GM12874 (cell line): ENCODE results near the gene TBC1D2B.

ENCODE experiments used
- TF ChIP-seq, protein P1 (sequence below): IDR thresholded peaks from 2 replicates; pipeline ENCODE4 v1.5.1; 2011; ENCODE audit warnings: low read depth, mild to moderate bottlenecking, control low read depth, low read length, moderate library complexity; ENCODE audit not compliant: insufficient read depth

The TBC1D2B gene

DNA sequence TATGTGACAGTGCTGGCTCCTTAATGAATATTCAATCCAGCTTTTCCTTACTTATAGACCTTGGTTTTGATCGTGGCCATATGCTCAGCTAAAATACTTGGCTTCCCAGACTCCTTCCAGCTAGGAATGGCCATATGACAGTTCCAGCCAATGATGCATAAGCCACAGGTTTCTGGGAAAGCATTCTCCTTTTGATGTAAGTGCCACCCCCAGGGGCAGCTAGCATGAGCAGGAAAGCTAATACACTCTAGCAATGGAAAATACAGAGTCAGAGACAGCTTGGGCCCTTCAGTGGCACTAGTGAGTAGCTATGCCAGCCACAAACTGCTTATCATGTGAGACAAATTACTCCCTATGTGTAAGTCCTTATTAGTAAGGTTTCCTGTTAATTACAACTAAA, 26.7 kb downstream of the TBC1D2B start:
- TF ChIP-seq, protein P1, sequence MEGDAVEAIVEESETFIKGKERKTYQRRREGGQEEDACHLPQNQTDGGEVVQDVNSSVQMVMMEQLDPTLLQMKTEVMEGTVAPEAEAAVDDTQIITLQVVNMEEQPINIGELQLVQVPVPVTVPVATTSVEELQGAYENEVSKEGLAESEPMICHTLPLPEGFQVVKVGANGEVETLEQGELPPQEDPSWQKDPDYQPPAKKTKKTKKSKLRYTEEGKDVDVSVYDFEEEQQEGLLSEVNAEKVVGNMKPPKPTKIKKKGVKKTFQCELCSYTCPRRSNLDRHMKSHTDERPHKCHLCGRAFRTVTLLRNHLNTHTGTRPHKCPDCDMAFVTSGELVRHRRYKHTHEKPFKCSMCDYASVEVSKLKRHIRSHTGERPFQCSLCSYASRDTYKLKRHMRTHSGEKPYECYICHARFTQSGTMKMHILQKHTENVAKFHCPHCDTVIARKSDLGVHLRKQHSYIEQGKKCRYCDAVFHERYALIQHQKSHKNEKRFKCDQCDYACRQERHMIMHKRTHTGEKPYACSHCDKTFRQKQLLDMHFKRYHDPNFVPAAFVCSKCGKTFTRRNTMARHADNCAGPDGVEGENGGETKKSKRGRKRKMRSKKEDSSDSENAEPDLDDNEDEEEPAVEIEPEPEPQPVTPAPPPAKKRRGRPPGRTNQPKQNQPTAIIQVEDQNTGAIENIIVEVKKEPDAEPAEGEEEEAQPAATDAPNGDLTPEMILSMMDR: no peak

DNA sequence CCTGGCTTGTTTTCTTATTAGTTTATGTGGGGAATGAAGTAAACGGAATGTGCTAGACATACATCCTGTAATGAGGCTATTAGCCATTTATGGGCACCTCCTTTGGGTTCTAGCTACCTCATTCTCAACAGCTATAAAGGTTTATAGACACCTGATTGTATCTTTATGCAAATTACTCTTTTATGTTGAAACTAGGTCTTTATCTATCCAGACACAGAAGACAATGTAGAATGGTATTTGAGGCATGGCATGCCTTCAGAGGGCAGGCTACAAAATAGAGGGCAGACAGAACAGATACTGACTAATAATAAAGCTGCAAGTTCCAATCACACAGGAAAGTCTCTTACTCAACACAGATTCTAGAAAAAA, 27.1 kb downstream of the TBC1D2B start:
- TF ChIP-seq, protein P1: no peak

DNA sequence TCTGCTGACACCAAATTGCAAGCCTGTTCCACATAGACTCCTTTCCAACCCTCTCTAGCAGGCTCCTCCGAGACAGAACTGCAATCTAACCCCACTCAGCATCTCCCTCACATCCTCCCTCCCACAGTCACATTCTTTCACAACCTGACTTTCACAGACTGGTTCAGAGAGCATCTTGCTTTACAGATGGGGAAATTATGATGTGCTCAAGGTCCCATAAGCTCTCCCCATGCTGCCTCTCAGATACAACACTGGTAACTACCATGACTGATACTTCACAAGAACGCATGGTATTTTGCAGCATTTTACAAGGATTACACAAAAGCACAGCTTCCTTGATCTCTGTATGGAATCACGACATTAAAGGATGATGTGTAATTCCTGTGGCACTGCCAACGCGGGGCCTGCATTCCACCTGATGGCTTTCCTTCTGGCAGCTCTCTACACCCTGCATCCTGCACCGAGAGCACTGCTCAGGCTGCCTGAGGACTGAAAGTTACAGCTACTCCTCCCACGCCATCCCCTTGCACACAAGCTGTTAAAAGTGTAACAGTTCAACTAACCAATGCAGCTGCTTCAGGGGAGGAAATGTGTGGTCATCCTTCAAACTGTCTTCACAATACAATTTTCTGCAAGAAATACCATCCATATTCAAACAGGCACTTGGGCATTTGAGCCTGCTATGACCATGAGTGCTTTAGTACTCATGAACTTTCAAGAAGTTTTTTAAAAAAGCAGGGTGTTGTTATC, 27.6 kb downstream of the TBC1D2B start:
- TF ChIP-seq, protein P1: no peak

DNA sequence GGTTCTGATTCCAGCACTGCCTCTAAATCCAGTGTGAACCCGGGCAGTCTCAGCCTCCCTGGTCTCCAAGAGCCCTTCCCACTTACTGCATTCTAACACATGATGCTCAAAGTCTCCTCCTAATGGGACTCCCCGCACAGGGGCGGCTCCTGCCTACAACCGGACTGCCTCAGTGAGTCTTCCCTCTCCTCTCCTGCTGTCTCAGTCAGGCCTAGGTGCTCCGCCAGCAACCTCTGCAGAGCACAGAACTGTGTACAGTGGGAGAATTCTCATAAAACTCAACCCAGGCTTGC, 28.9 kb downstream of the TBC1D2B start:
- TF ChIP-seq, protein P1: no peak

DNA sequence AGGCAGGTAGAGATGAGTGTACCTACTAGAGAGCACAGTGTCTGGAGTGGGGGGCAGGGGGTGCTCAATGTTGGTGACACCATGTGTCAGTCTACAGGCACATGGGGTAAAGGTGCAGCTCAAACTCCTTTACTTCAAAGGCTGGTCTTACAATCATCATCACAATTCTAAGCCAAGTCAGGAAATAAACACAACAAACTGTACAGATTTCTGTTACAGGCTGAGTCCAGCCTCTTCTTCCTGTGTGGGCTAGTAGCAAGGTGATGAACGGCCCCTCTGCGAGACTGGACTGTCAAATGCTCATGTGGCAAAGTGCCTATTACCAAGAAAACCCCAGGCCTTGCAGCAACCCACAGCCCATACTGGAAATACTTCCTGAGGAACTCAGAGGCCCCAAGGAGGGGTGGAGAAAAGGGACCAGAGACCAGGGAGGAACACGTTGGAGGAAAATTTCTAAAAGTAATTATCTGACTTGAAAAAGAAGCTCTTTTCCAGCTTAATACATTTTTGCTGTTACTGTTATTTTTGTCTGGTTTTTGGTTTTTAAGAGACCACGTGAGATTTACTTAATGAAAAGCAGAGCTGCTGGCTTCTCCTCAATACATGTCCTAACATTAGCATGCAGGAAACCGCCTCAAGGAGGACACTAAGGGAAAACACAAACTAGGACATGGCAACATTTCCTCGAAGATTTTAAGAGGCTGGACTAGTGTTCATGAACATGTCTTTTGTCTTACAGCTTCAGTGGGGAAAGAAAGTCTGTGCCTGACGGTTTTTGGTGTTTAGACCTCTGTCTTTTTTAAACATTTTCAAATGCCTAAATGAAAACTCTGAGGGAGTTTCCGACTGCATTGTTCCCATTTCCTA, 29.5 kb downstream of the TBC1D2B start:
- TF ChIP-seq, protein P1: no peak

DNA sequence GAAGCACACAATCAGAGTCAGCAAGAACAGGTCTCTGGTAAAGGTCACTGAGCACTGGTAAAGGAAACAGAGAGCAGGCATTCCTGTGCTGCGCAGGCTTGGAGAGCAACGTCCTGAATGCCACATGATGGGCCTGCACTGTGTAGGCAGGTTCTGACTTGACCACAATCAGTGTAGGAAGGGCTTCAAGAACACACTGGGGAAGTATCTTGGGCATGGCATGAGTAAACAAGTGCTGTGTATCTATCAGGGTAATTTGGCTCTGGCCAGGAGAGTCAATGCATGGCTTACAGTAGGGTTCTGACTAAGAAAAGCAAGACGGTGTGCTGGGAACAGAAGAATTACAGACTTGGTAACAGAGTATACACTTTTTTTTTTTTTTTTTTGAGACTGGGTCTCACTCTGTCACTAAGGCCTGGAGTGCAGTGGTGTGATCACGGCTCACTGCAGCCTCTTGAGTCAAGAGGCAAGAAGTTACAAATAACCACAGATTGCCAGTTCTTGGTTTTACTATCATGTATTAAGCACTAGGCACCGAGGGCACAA, 30.6 kb downstream of the TBC1D2B start:
- TF ChIP-seq, protein P1: no peak

DNA sequence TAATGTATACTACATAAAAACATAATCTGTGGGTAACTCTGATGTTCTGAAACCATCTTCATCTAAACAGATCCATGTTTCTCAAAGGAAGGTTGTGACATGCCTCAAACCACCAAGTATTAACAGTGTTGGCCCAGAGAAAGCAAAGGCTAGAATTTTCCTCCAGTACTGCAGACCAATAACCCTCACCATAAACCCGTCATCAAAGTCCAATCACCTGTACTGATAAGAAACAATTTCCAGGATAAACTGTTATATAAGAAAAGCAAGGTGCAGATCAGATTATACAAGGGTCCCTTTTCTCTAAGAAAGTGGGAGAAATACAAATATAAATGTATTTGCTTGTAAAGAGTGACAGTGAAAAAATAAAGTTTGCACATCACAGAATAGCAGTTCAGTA, 32.3 kb downstream of the TBC1D2B start:
- TF ChIP-seq, protein P1: no peak
